ENCODE results near the gene REXO4.

- no peak for TF ChIP-seq CTCF (conservative IDR thresholded peaks at IDR 0.05 in 1 of 2, IDR thresholded peaks at IDR 0.05 in 1 of 2; ENCODE audit: low read depth in 1 of 2, low read length in 2 of 2)
- no peak for TF ChIP-seq EZH2 (IDR thresholded peaks at IDR 0.05; ENCODE audit: low read length, missing control alignments)
Observed at GRCh38 chr9:133383438-133383837, 34.4 kb downstream of the REXO4 start.
